Liver (tissue), 9 donors: ENCODE results near the gene RERE. TPM values are rescaled to one million over a fixed set of nuclear protein-coding genes. Genes with fewer than 3 reads are reported as not detected.

Source experiments
- DNase-seq: peaks from one replicate; pipeline ENCODE4 v3.0.0-alpha.2; 2017; ENCODE audit warnings: low spot score
- H3K27ac ChIP-seq, 2 donors: one replicate each; pipeline ENCODE4 v1.7.0; 2013; ENCODE audit warnings: inconsistent platforms in 2 of 2, low read length in 2 of 2, control low read depth in 1 of 2, low read depth in 1 of 2, mild to moderate bottlenecking in 1 of 2
- H3K27me3 ChIP-seq, 4 donors: one replicate each; pipeline versions ENCODE4 v1.6.1 to v1.7.0; 2013; ENCODE audit warnings: low read length in 3 of 4, inconsistent platforms in 1 of 4, mild to moderate bottlenecking in 1 of 4, moderate library complexity in 1 of 4; ENCODE audit not compliant: control insufficient read depth in 4 of 4, insufficient read depth in 4 of 4
- H3K36me3 ChIP-seq, 4 donors: one replicate each; pipeline versions ENCODE4 v1.6.1 to v1.7.0; 2013; ENCODE audit warnings: low read length in 3 of 4, mild to moderate bottlenecking in 3 of 4, low read depth in 1 of 4, moderate library complexity in 1 of 4; ENCODE audit not compliant: control insufficient read depth in 4 of 4, insufficient read depth in 3 of 4
- H3K4me1 ChIP-seq, 4 donors: one replicate each; pipeline versions ENCODE4 v1.6.1 to v1.7.0; 2013; ENCODE audit warnings: low read length in 3 of 4, mild to moderate bottlenecking in 3 of 4, moderate library complexity in 1 of 4; ENCODE audit not compliant: control insufficient read depth in 4 of 4, insufficient read depth in 4 of 4
- H3K4me3 ChIP-seq, 3 donors: one replicate each; pipeline versions ENCODE4 v1.6.1 to v1.7.0; 2013; ENCODE audit warnings: low read length in 3 of 3, control low read depth in 1 of 3, low read depth in 1 of 3, mild to moderate bottlenecking in 1 of 3
- H3K9ac ChIP-seq, 2 donors: one replicate each; pipeline ENCODE4 v1.7.0; 2013; ENCODE audit warnings: low read length in 2 of 2, mild to moderate bottlenecking in 2 of 2, moderate library complexity in 2 of 2, control low read depth in 1 of 2, low read depth in 1 of 2
- H3K9me3 ChIP-seq, 4 donors: one replicate each; pipeline versions ENCODE4 v1.6.1 to v1.7.0; 2013; ENCODE audit warnings: low read length in 3 of 4; ENCODE audit not compliant: control insufficient read depth in 4 of 4
- EGR1 ChIP-seq, 2 donors: IDR thresholded peaks; 2 replicates each; pipeline ENCODE4 v1.6.1; 2016 to 2018; ENCODE audit warnings: antibody characterized with exemption in 2 of 2, low read depth in 2 of 2
- FOXA1 ChIP-seq: IDR thresholded peaks from 2 replicates; pipeline ENCODE4 v1.6.1; 2016; ENCODE audit warnings: antibody characterized with exemption
- FOXA2 ChIP-seq: IDR thresholded peaks from 2 replicates; pipeline ENCODE4 v1.6.1; 2016; ENCODE audit warnings: antibody characterized with exemption
- GABPA ChIP-seq, 2 donors: IDR thresholded peaks in 1 of 2; conservative IDR thresholded peaks in 1 of 2; 2 replicates each; pipeline ENCODE4 v1.6.1; 2016; ENCODE audit warnings: antibody characterized with exemption in 2 of 2, mild to moderate bottlenecking in 1 of 2, moderate library complexity in 1 of 2
- HNF4A ChIP-seq, 2 donors: conservative IDR thresholded peaks; 2 replicates each; pipeline ENCODE4 v1.6.1; 2016; ENCODE audit warnings: antibody characterized with exemption in 2 of 2, mild to moderate bottlenecking in 2 of 2
- HNF4G ChIP-seq: IDR thresholded peaks from 2 replicates; pipeline ENCODE4 v1.6.1; 2016; ENCODE audit warnings: antibody characterized with exemption
- JUND ChIP-seq, 2 donors: IDR thresholded peaks; 2 replicates each; pipeline ENCODE4 v1.6.1; 2016; ENCODE audit warnings: antibody characterized with exemption in 2 of 2
- RAD21 ChIP-seq, 2 donors: IDR thresholded peaks; 2 replicates each; pipeline ENCODE4 v1.6.1; 2016; ENCODE audit warnings: antibody characterized with exemption in 2 of 2, mild to moderate bottlenecking in 2 of 2
- RXRA ChIP-seq, 2 donors: IDR thresholded peaks; 2 replicates each; pipeline ENCODE4 v1.6.1; 2017 to 2018; ENCODE audit warnings: antibody characterized with exemption in 2 of 2, mild to moderate bottlenecking in 1 of 2
- SP1 ChIP-seq: IDR thresholded peaks from 2 replicates; pipeline ENCODE4 v1.6.1; 2018; ENCODE audit warnings: antibody characterized with exemption, mild to moderate bottlenecking
- YY1 ChIP-seq: IDR thresholded peaks from 2 replicates; pipeline ENCODE4 v1.6.1; 2016; ENCODE audit warnings: antibody characterized with exemption, mild to moderate bottlenecking
- WGBS: extraction: QIAGEN DNeasy Blood & Tissue Kit; methylation state at CpG from one replicate; pipeline ENCODE4 v1.1.7; 2013; 5-methylcytosine and 5-hydroxymethylcytosine counted together
- polyA plus RNA-seq, 2 donors: library from polyadenylated mRNA; stranded (reverse) in 1 of 2; unstranded in 1 of 2; fragments of 200-250 nt in 1 of 2; fragments of >200 nt in 1 of 2; fragmentation: Nextera tagmentation in 1 of 2; extraction: Ambion mirVana in 1 of 2; gene quantifications; one replicate each; pipeline versions ENCODE4 v1.2.1 to v1.2.3, GENCODE V29; 2013 to 2015
- total RNA-seq, 2 donors: library from RNA; depleted of rRNA; stranded (reverse); fragments of >200 nt; gene quantifications; one replicate each; pipeline ENCODE4 v1.2.3, GENCODE V29; 2014
- TF ChIP-seq, protein P1 (sequence below): IDR thresholded peaks from 2 replicates; pipeline ENCODE4 v1.6.1; 2016; ENCODE audit warnings: antibody characterized with exemption
- TF ChIP-seq, protein P2 (sequence below): IDR thresholded peaks from 2 replicates; pipeline ENCODE4 v1.6.1; 2016; ENCODE audit warnings: antibody characterized with exemption
- TF ChIP-seq, protein P3 (sequence below): IDR thresholded peaks from 2 replicates; pipeline ENCODE4 v1.6.1; 2016; ENCODE audit warnings: antibody characterized with exemption
- TF ChIP-seq, protein P4 (sequence below): fragments of 150-350 bp; IDR thresholded peaks from 2 replicates; pipeline ENCODE4 v1.5.1; 2017; ENCODE audit warnings: improper control_type of control experiment, low read depth, low read length; ENCODE audit not compliant: missing input control
- donor health status: healthy.
- donor health status: healthy.
- donor health status: healthy.
- donor health status: healthy.
- donor health status: healthy.

The RERE gene
- total and polyA plus RNA-seq, 4 donors, result 9.8 to 49.1 (median 24.8) TPM

DNA sequence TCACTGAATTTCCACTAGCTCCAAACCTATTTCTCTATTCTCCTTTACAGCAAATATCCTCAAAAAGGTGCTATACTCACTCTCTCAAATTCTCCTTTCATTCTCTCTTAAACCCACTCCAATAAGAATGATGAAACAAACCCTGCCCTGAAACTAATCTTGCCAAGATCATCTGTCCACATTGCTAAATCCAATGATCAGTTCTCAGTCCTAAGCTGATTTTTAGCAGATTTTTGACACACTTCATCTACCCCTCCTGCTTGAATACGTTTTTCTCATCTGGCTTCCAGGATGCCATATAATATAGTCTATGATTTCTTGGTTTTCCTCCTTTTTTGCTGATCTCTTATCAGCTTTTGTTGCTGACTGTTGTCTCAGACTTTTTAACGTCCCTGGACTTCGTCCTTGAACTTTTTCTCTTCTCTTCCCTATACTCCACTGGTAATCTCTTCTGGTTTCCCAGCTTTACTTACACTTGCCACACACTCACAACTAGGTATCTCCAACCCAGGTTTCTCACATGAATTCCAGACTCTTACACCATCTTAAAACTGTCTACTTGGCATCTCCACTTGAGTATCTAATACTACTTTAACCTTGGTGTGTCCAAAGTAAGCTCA lies 35.3 kb downstream of the RERE start (continued):
- TF ChIP-seq, protein P1, sequence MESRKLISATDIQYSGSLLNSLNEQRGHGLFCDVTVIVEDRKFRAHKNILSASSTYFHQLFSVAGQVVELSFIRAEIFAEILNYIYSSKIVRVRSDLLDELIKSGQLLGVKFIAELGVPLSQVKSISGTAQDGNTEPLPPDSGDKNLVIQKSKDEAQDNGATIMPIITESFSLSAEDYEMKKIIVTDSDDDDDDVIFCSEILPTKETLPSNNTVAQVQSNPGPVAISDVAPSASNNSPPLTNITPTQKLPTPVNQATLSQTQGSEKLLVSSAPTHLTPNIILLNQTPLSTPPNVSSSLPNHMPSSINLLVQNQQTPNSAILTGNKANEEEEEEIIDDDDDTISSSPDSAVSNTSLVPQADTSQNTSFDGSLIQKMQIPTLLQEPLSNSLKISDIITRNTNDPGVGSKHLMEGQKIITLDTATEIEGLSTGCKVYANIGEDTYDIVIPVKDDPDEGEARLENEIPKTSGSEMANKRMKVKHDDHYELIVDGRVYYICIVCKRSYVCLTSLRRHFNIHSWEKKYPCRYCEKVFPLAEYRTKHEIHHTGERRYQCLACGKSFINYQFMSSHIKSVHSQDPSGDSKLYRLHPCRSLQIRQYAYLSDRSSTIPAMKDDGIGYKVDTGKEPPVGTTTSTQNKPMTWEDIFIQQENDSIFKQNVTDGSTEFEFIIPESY, result no peak
- no peak for TF ChIP-seq FOXA1
- TF ChIP-seq, protein P2, sequence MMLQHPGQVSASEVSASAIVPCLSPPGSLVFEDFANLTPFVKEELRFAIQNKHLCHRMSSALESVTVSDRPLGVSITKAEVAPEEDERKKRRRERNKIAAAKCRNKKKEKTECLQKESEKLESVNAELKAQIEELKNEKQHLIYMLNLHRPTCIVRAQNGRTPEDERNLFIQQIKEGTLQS, result peak; percentile 77

DNA sequence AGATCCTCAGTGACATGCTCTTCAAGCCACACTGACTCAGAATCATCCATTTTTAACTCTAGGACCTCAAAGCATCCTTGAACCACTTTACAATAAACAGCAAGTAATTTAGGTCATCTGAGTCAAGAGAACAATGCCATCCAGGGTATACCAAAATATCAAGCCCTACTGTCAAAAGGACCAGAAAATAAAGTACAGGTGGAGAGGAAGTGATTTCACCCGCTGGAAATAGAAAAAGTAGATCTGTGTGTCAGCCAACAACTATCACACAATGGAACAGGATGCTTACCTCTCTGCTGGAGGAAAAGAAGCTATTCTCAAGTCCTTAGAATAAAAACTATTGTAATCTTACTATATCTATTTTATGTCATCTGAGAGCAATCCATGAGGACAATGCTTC lies 37.0 kb downstream of the RERE start:
- H3K4me3 ChIP-seq, result no peak overlapping the region
- H3K27ac ChIP-seq, result no peak overlapping the region
- no peak for TF ChIP-seq RAD21 (IDR thresholded peaks at IDR 0.05)
- no peaks in the 10 kb centered on the region for H3K9me3 ChIP-seq
- 84% methylated on average over 1 of the region's 1 CpG for WGBS
- H3K27me3 ChIP-seq, result no peaks in the 10 kb centered on the region
- H3K36me3 ChIP-seq, result no peaks in the 10 kb centered on the region
- no peak for DNase-seq
- H3K4me1 ChIP-seq, result peaks cover 5 to 22% (median 13%) of the 10 kb centered on the region in 4 donors
- H3K9ac ChIP-seq, result no peak overlapping the region

DNA sequence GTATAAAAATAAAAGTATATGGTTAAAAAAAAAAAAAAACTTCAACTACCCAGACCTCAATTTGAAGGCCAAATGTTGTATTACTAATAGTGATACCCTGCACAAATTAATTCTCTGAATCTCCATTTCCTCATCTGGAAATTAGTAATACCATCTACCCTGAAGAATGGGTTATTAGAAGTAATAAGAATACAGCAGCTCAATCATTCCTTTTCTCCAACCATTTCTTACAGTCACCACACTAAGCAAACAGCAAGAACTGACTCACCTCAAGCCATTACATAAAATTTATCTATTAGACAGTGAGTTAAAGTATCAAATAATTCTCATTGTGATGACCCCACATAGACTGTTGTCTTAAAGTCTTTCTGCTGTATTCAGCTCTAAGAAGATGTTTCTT lies 39.6 kb downstream of the RERE start:
- Histone ChIP-seq H3K9ac (no peak overlapping the region), H3K27ac (no peak overlapping the region), H3K4me1 (peaks cover 5 to 22% (median 13%) of the 10 kb centered on the region in 4 donors), H3K27me3 (no peaks in the 10 kb centered on the region), H3K9me3 (no peaks in the 10 kb centered on the region), H3K4me3 (no peak overlapping the region), H3K36me3 (no peaks in the 10 kb centered on the region)
- no peak for TF ChIP-seq EGR1 (IDR thresholded peaks at IDR 0.05; ENCODE audit: low read depth in 2 of 2)
- TF ChIP-seq, protein P3, sequence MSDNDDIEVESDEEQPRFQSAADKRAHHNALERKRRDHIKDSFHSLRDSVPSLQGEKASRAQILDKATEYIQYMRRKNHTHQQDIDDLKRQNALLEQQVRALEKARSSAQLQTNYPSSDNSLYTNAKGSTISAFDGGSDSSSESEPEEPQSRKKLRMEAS, result no peak
- TF ChIP-seq, protein P4, sequence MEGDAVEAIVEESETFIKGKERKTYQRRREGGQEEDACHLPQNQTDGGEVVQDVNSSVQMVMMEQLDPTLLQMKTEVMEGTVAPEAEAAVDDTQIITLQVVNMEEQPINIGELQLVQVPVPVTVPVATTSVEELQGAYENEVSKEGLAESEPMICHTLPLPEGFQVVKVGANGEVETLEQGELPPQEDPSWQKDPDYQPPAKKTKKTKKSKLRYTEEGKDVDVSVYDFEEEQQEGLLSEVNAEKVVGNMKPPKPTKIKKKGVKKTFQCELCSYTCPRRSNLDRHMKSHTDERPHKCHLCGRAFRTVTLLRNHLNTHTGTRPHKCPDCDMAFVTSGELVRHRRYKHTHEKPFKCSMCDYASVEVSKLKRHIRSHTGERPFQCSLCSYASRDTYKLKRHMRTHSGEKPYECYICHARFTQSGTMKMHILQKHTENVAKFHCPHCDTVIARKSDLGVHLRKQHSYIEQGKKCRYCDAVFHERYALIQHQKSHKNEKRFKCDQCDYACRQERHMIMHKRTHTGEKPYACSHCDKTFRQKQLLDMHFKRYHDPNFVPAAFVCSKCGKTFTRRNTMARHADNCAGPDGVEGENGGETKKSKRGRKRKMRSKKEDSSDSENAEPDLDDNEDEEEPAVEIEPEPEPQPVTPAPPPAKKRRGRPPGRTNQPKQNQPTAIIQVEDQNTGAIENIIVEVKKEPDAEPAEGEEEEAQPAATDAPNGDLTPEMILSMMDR, result no peak
- TF ChIP-seq HNF4G, result no peak
- no peak for TF ChIP-seq RXRA (IDR thresholded peaks at IDR 0.05)
- no peak for TF ChIP-seq GABPA (IDR thresholded peaks at IDR 0.05 in 1 of 2, conservative IDR thresholded peaks at IDR 0.05 in 1 of 2)
- no peak for TF ChIP-seq FOXA2
- no peak for TF ChIP-seq FOXA1
- TF ChIP-seq, protein P2, result no peak
- TF ChIP-seq JUND (IDR thresholded peaks at IDR 0.05), result no peak
- TF ChIP-seq YY1, result no peak
- TF ChIP-seq HNF4A (conservative IDR thresholded peaks at IDR 0.05), result no peak
- TF ChIP-seq SP1, result no peak
- DNase-seq, result no peak
